MCF 10A (cell line): ENCODE measurements around the gene LRTM2. TPM values are rescaled to one million over a fixed set of nuclear protein-coding genes. Genes with fewer than 3 reads are reported as not detected.

ENCODE experiments used
- BruUV-seq: library from RNA; stranded (reverse); fragments of 400-500 nt; replicated peaks from 2 replicates; lab custom pipeline; 2021; lab: Mats Ljungman, UMichigan
- CTCF ChIA-PET: fragments of 300-600 bp; sonication (Branson Sonifier 250); formaldehyde crosslinking; extraction: SDS; loops from one replicate; lab custom pipeline; 2021; ENCODE audit warnings: antibody characterized with exemption, inconsistent platforms; lab: Yijun Ruan, JAX
- POLR2A ChIA-PET: fragments of 300-600, 350-650 bp; sonication (Branson Sonifier 250); formaldehyde crosslinking; extraction: SDS; loops from one replicate; lab custom pipeline; 2020; ENCODE audit warnings: antibody characterized with exemption, inconsistent platforms; lab: Yijun Ruan, JAX
- DNase-seq: peaks from one replicate; pipeline ENCODE4 v3.0.0-alpha.2; 2018; ENCODE audit not compliant: unreplicated experiment
- H3K27ac Mint-ChIP-seq: one replicate; pipeline ENCODE4 v1.8.0; 2022; ENCODE audit warnings: mild to moderate bottlenecking, low read depth, mixed read lengths; ENCODE audit not compliant: unreplicated experiment
- H3K27me3 Mint-ChIP-seq: one replicate; pipeline ENCODE4 v1.8.0; 2022; ENCODE audit warnings: mixed read lengths; ENCODE audit not compliant: insufficient read depth, unreplicated experiment
- H3K36me3 Mint-ChIP-seq: one replicate; pipeline ENCODE4 v1.8.0; 2022; ENCODE audit warnings: mild to moderate bottlenecking, moderate library complexity, mixed read lengths; ENCODE audit not compliant: insufficient read depth, unreplicated experiment
- H3K4me1 Mint-ChIP-seq: one replicate; pipeline ENCODE4 v1.8.0; 2022; ENCODE audit warnings: mixed read lengths; ENCODE audit not compliant: insufficient read depth, unreplicated experiment
- H3K4me3 Mint-ChIP-seq: one replicate; pipeline ENCODE4 v1.8.0; 2022; ENCODE audit warnings: mild to moderate bottlenecking, moderate library complexity, mixed read lengths; ENCODE audit not compliant: unreplicated experiment
- H3K9me3 Mint-ChIP-seq: one replicate; pipeline ENCODE4 v1.8.0; 2022; ENCODE audit warnings: mixed read lengths; ENCODE audit not compliant: unreplicated experiment
- intact Hi-C: fragments of 100-400 bp; cut with micrococcal nuclease; formaldehyde crosslinking; loops from 2 replicates; pipeline ENCODE4 v1.14.1; 2022
- total RNA-seq: library from RNA; stranded (reverse); gene quantifications from 2 replicates; pipeline ENCODE4 v1.2.3, GENCODE V29; 2022
- TF ChIP-seq, protein P1 (sequence below): fragments of 200-600 bp; IDR thresholded peaks from one replicate; pipeline ENCODE4 v1.8.0; 2022; ENCODE audit warnings: antibody characterized with exemption, mild to moderate bottlenecking; ENCODE audit not compliant: unreplicated experiment

Gene LRTM2
- total RNA-seq, 1 experiment from 2014 or later: not detected

DNA sequence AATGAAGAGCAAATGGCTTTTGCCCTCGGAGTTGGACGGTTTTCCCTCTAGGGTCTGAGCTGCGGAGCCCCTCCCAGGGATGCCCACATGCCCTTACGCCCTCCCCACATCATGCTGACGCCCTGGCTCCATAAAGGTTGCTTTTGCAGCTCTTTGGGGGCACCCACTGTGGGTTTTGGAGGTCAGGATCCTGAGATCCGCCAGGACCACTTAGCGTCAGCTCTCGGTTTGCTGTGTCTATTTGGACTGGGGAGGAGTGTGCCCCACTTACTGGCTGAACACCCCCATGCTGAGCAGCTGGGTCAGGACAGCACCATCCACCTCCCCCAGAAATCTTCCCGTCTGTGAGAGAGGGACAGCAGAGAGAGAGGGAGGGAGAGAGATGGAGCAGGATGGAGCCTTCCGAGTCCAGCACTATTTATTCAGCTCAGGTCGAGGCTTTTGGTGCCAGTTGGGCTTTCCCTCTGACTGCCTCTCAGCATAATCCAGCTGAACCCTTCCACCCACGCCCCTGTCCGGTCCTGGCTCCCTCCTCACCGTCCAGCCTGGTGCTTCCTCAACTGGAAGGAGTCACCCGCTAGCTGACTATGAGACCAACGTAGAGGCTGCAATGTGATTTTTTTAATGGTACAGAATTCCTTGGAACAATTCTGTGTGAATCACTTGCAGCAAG lies 18.9 kb upstream of the LRTM2 start:
- POLR2A ChIA-PET: interaction anchor here (1.0 kb wide), 1 partner anchor 156 kb away, joined by 3 read pairs; no protein-coding TSS in a partner anchor

GRCh38 chr12:1803736-1804135 lies 16.6 kb upstream of the LRTM2 start:
- Mint-ChIP-seq H3K27me3 (no peaks in the 10 kb centered on the region), H3K36me3 (no peaks in the 10 kb centered on the region), H3K4me1 (no peaks in the 10 kb centered on the region), H3K4me3 (no peak overlapping the region), H3K27ac (no peak overlapping the region), H3K9me3 (peaks cover 7% of the 10 kb centered on the region)
- ChIA-PET POLR2A (no interaction called here), CTCF (interaction anchor here (1.4 to 5.5 kb wide), 3 partner anchors 8 to 136 kb away, joined by 5 to 38 read pairs (median 7); no protein-coding TSS in a partner anchor)
- intact Hi-C loops: no loop called here
- no peak for DNase-seq
- no TSS peak for BruUV-seq
- TF ChIP-seq, protein P1, sequence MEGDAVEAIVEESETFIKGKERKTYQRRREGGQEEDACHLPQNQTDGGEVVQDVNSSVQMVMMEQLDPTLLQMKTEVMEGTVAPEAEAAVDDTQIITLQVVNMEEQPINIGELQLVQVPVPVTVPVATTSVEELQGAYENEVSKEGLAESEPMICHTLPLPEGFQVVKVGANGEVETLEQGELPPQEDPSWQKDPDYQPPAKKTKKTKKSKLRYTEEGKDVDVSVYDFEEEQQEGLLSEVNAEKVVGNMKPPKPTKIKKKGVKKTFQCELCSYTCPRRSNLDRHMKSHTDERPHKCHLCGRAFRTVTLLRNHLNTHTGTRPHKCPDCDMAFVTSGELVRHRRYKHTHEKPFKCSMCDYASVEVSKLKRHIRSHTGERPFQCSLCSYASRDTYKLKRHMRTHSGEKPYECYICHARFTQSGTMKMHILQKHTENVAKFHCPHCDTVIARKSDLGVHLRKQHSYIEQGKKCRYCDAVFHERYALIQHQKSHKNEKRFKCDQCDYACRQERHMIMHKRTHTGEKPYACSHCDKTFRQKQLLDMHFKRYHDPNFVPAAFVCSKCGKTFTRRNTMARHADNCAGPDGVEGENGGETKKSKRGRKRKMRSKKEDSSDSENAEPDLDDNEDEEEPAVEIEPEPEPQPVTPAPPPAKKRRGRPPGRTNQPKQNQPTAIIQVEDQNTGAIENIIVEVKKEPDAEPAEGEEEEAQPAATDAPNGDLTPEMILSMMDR: no peak

More for the DNA sequence above, 18.9 kb upstream of the LRTM2 start:
- BruUV-seq: no TSS peak
- no peak overlapping the region for H3K27ac Mint-ChIP-seq
- DNase-seq: no peak
- H3K27me3 Mint-ChIP-seq: no peaks in the 10 kb centered on the region
- TF ChIP-seq, protein P1: no peak
- no peaks in the 10 kb centered on the region for H3K4me1 Mint-ChIP-seq
- H3K4me3 Mint-ChIP-seq: no peak overlapping the region
- intact Hi-C loops: no loop called here
- no peaks in the 10 kb centered on the region for H3K36me3 Mint-ChIP-seq
- CTCF ChIA-PET: interaction anchor here (0.6 to 5.5 kb wide), 5 partner anchors 133 to 182 kb away, joined by 3 to 38 read pairs (median 4); no protein-coding TSS in a partner anchor
- H3K9me3 Mint-ChIP-seq: peaks cover 7% of the 10 kb centered on the region

GRCh38 chr12:1804545-1805332 lies 15.6 kb upstream of the LRTM2 start:
- peak overlapping the region; percentile 63 for H3K27ac Mint-ChIP-seq
- DNase-seq: peak; percentile 90
- H3K4me3 Mint-ChIP-seq: no peak overlapping the region
- BruUV-seq: TSS peak; percentile 83
- CTCF ChIA-PET: interaction anchor here (1.4 to 5.5 kb wide), 4 partner anchors 9 to 135 kb away, joined by 5 to 38 read pairs (median 12); no protein-coding TSS in a partner anchor
- TF ChIP-seq, protein P1: no peak
- H3K4me1 Mint-ChIP-seq: no peaks in the 10 kb centered on the region
- no peaks in the 10 kb centered on the region for H3K27me3 Mint-ChIP-seq
- peaks cover 7% of the 10 kb centered on the region for H3K9me3 Mint-ChIP-seq
- intact Hi-C loops: no loop called here
- POLR2A ChIA-PET: no interaction called here
- no peaks in the 10 kb centered on the region for H3K36me3 Mint-ChIP-seq
